HepG2 (cell line): ENCODE measurements around the gene NECAB2.

Experiments used
- BATF2 ChIP-seq: sonication (generic); formaldehyde crosslinking; IDR thresholded peaks from 2 replicates; pipeline ENCODE4 v1.8.0; 2022; ENCODE audit warnings: mild to moderate bottlenecking, missing genetic modification reagents, moderate library complexity
- BRD4 ChIP-seq: sonication (generic); formaldehyde crosslinking; IDR thresholded peaks from 2 replicates; pipeline ENCODE4 v1.4.0; 2020; ENCODE audit warnings: missing genetic modification reagents
- CTCF ChIP-seq: sonication (generic); formaldehyde crosslinking; IDR thresholded peaks from 2 replicates; pipeline ENCODE4 v1.5.0; 2020; ENCODE audit warnings: mild to moderate bottlenecking, missing genetic modification reagents, moderate library complexity
- HCFC1 ChIP-seq: fragments of 150-350 bp; IDR thresholded peaks from 2 replicates; pipeline ENCODE4 v1.6.1; 2014; ENCODE audit warnings: low read depth, low read length
- HOMEZ ChIP-seq: IDR thresholded peaks from 2 replicates; pipeline ENCODE4 v1.6.1; 2016; ENCODE audit warnings: low read depth
- NFIC ChIP-seq: IDR thresholded peaks from 2 replicates; pipeline ENCODE4 v1.6.1; 2012; ENCODE audit warnings: mild to moderate bottlenecking, low read length, inconsistent platforms
- NR2F6 ChIP-seq, 2 experiments: IDR thresholded peaks; 2 replicates each; pipeline ENCODE4 v1.6.1; 2016; ENCODE audit warnings: antibody characterized with exemption in 1 of 2, mild to moderate bottlenecking in 1 of 2
- TAF15 ChIP-seq: fragments of 200-400 bp; formaldehyde crosslinking; IDR thresholded peaks from one replicate; pipeline ENCODE4 v1.6.1; 2018; ENCODE audit warnings: mild to moderate bottlenecking, low read depth, low read length; ENCODE audit not compliant: poor library complexity, severe bottlenecking
- YY1 ChIP-seq: IDR thresholded peaks from 2 replicates; pipeline ENCODE4 v1.6.1; 2011; ENCODE audit warnings: low read length, low read depth, moderate library complexity, mild to moderate bottlenecking; ENCODE audit not compliant: insufficient read depth, insufficient replicate concordance
- ZMYM3 ChIP-seq: sonication (generic); formaldehyde crosslinking; IDR thresholded peaks from 2 replicates; pipeline ENCODE4 v1.5.1; 2020; ENCODE audit warnings: mild to moderate bottlenecking, missing genetic modification reagents
- ZNF564 ChIP-seq: sonication (generic); formaldehyde crosslinking; IDR thresholded peaks from 2 replicates; pipeline ENCODE4 v1.8.1; 2023; ENCODE audit warnings: mild to moderate bottlenecking, missing genetic modification reagents
- ZSCAN25 ChIP-seq: sonication (generic); formaldehyde crosslinking; IDR thresholded peaks from 2 replicates; pipeline ENCODE4 v1.8.0; 2022; ENCODE audit warnings: mild to moderate bottlenecking, missing genetic modification reagents
- TF ChIP-seq, protein P1 (sequence below): sonication (generic); formaldehyde crosslinking; IDR thresholded peaks from 2 replicates; pipeline ENCODE4 v1.4.0; 2020; ENCODE audit warnings: missing genetic modification reagents

GRCh38 chr16:84036131-84036530, 68.1 kb downstream of the NECAB2 start:
- no peak for TF ChIP-seq CTCF (CRISPR knock-in tag)
- TF ChIP-seq NR2F6 (IDR thresholded peaks at IDR 0.05), result no peak
- no peak for TF ChIP-seq NR2F6 (CRISPR knock-in tag; IDR thresholded peaks at IDR 0.05)
- TF ChIP-seq NFIC, result no peak
- TF ChIP-seq TAF15, result no peak
- TF ChIP-seq, protein P1, sequence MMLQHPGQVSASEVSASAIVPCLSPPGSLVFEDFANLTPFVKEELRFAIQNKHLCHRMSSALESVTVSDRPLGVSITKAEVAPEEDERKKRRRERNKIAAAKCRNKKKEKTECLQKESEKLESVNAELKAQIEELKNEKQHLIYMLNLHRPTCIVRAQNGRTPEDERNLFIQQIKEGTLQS (CRISPR knock-in tag), result no peak
- no peak for TF ChIP-seq BRD4
- no peak for TF ChIP-seq ZNF564 (CRISPR knock-in tag)
- no peak for TF ChIP-seq ZMYM3 (CRISPR knock-in tag)
- TF ChIP-seq ZSCAN25, result no peak
- no peak for TF ChIP-seq BATF2 (CRISPR knock-in tag)
- TF ChIP-seq HCFC1, result no peak
- TF ChIP-seq HOMEZ (CRISPR knock-in tag), result no peak
- TF ChIP-seq YY1, result no peak
